NCI-H2107 (cell line): ENCODE measurements around the gene MMD.

Source experiments
- DNase-seq: peaks from one replicate; lab custom pipeline; 2025; lab: John Stamatoyannopoulos, UW

The MMD gene

DNA sequence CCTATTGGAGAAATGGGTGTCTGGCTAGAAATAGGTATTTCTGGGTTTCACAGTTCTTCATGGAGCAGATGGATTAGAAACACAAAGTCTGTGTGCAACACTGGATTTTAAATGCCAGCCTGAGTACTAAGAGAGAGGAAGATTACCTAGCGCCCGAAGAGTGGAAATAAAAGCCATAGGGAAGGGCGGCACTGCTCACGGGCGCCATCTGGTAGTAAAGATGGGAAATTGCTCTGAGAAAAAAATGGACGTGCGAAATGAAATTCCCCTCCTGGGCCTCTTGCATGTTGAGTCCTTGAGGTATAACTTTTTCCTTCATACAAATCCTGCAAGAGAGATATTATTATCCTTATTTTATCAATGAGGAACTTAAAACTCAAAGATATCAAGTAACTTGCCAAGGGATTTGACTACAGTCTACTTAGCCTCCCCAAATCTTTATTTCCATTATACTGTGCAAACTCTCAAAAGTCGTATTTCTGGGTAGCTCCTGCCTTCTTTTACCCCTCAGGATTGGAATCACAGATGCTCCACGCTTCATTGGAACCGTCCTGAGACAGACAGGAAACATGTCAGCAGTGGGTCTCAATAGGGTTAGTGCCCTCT lies 72.8 kb downstream of the MMD start:
- peak; percentile 47 for DNase-seq

DNA sequence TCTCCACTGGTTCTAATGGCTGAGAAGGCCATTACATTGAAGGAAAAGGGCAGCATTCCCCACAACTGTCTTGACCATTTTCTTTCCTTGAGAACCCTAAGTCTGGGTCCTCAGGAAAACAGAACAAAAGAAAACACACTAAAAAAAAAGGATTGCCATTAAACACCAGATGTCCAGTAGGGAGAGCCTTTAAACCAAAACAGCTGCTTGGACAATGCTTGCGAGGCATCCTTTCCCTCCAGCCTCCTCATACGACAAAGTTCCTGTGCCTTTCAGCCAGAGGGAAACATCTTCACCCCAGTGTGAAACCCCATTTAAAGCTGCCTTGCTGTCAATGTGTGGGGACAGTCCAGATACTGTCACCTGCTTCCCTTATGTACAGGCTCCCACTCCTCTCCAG lies 74.3 kb downstream of the MMD start:
- no peak for DNase-seq

DNA sequence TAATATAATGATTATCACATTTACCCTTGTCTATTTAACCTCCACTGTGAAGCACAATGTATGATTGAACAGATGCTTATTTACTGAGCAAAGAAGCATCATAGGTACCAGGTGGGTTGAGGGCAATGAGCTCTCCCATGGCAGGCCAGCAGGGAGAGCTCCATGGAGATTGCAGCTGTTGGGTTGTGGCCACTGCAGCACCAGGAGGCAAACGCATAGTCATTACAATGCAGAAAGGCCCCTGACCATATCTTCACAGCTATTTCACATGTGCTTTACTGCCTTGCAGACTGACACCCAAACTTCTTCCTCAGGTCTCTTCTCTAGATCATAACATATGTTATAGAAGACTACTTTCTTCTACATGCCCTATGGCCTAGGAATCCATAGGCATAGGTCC lies 75.0 kb downstream of the MMD start:
- DNase-seq, result no peak

DNA sequence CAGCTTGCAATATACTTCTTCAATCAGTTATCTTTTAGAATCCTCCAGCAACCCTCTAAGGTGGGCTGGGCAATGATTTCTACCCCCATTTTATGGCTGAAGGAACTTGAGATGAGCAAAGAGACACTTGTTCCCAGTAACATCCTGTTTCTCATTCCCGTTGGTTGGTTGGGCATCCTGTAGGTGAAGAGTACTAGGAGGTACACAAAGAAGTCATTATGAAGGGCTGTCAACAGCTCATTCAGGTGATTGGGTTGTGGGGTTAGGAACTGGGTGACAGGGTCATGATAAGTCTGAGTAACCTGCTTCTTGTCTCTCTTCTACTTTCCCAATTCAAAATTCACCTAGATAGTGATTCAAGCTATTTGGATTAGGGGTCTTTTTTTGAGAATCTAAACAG lies 76.5 kb downstream of the MMD start:
- no peak for DNase-seq

DNA sequence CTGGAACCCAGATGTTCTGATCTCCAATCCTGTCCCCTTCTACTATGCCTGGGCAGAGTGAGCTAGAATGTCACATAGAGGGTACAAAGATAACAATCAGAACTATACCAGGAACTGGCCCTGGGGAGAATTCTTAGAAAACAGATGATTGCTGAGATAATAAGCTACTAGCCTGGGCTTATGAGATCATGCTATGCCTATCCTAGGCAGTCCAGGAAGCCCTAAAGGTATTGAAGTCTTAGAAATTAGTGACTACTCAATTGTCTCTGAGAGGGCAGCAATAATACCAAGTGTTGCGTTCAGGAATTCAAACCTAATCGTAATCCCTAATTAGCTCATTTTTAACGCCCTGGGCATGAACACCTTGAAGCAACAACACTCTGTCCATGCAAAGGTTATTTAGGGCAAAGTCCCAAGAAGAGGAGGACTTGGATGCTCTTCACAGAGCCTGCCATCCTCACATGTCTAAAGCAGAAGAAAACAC lies 77.1 kb downstream of the MMD start:
- DNase-seq, result no peak

DNA sequence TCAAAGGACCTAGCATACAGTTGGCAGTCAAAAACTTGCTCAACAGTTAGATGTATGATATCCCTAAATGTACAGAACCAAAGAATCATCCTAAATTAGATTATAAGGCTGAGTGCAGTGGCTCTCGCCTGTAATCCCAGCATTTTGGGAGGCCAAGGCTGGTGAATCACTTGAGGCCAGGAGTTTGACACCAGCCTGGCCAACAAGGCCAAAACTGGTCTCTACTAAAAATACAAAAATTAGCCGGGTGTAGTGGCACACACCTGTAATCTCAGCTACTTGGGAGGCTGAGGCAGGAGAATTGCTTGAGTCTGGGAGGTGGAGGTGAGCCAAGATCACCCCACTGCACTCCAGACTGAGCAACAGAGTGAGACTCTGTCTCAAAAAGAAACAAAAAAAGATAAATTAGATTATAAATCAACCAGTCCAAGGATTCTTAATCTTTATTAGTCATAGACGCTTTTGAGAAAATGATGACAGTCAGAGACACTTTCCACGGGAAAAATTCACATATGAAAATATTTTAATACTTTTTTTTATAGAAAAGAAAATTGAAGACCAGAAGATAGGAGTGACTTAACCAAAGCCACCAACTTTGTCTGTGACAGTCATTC lies 77.6 kb downstream of the MMD start:
- no peak for DNase-seq

DNA sequence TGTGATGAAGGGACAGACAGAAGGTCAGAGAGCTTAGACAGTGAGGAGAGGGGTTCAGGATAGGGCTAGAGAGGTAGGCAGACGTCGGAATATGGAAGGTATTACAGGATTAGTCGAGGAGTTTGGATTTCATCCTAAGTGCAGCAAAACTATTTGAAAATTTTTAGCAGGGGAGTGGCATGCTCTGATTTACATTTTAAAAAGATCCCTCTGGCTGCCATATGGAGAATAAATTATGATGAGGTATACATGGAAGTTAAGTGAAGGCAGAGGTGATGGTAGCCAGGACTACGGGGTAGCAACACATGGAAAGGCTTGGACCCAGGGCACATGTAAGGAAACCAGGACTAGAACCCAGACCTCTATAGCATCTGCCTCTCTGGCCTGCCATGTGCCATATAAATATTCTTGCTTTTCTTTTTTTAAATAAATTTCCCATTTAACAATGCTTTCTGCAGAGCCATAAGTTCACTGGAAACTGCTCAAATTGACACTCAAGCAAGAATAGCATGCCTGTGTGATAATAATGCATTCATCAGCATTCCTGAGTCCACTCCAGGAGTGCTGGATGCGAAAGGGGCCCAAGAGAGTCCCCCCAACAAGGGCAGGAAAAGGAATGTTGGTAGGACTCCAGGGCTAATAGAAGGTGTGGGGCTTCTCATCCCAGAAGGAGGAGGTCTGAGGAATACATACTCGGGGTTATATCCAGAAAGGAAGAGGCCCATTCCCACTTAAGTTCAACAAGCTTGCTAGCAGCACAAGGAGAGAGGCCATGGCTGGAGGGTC lies 78.6 kb downstream of the MMD start:
- no peak for DNase-seq
